ENCODE results near the gene TAF3.

GRCh38 chr10:7903851-7904250, 85.5 kb downstream of the TAF3 start:
- TF ChIP-seq CTCF (optimal IDR thresholded peaks at IDR 0.05 in 1 of 3, IDR thresholded peaks at IDR 0.05 in 1 of 3, conservative IDR thresholded peaks at IDR 0.05 in 1 of 3; ENCODE audit: extremely low read depth in 1 of 3, insufficient read depth in 2 of 3, low read length in 3 of 3), result no peak
- TF ChIP-seq EZH2 (IDR thresholded peaks at IDR 0.05; ENCODE audit: low read length), result no peak

Data from keratinocyte (primary cell).